ENCODE measurements around the gene TMEM243. TPM values are rescaled to one million over a fixed set of nuclear protein-coding genes. Genes with fewer than 3 reads are reported as not detected.

The TMEM243 gene
- total and polyA plus RNA-seq, 8 donors = 4.3 to 68.8 (median 31.8) TPM

DNA sequence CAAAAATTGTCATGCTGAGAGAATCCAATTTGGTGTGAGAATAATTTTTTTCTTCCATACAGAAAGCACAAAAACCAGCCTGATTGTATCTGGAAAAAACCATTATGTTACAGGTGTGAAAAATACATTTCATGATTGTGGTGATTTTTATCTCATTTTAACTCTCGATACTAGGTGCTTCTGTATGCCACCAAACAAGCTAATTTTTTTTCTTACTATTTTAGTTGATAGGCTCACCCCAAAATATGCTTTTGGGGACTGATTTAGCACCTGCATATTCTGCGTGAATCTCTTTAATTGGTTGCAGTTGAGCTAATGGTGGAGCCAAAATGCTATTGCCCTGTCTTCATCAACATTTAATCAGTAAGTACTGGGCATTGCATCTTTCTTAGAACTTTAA is 65.4 kb downstream of the TMEM243 start:
- Histone ChIP-seq H3K36me3 (no peaks in the 10 kb centered on the region), H3K27me3 (no peaks in the 10 kb centered on the region), H3K27ac (peak overlapping the region in 3 of 5 donors; percentile 96 to 100 (median 98)), H3K4me1 (peaks cover 26 to 62% (median 44%) of the 10 kb centered on the region in 4 donors), H3K9me3 (no peaks in the 10 kb centered on the region), H3K4me3 (peak overlapping the region; percentile 60 to 74 (median 65))
- peak in 1 of 2 donors; percentile 6 for DNase-seq
- WGBS, 5 donors = 28 to 38% (median 35%) methylated on average over 2 of the region's 2 CpGs
- TF ChIP-seq, protein P1, sequence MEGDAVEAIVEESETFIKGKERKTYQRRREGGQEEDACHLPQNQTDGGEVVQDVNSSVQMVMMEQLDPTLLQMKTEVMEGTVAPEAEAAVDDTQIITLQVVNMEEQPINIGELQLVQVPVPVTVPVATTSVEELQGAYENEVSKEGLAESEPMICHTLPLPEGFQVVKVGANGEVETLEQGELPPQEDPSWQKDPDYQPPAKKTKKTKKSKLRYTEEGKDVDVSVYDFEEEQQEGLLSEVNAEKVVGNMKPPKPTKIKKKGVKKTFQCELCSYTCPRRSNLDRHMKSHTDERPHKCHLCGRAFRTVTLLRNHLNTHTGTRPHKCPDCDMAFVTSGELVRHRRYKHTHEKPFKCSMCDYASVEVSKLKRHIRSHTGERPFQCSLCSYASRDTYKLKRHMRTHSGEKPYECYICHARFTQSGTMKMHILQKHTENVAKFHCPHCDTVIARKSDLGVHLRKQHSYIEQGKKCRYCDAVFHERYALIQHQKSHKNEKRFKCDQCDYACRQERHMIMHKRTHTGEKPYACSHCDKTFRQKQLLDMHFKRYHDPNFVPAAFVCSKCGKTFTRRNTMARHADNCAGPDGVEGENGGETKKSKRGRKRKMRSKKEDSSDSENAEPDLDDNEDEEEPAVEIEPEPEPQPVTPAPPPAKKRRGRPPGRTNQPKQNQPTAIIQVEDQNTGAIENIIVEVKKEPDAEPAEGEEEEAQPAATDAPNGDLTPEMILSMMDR (IDR thresholded peaks at IDR 0.05) = no peak
- TF ChIP-seq POLR2A (IDR thresholded peaks at IDR 0.05) (no peak), POLR2AphosphoS5 (IDR thresholded peaks at IDR 0.05) (no peak), EP300 (IDR thresholded peaks at IDR 0.05) (no peak)
- intact Hi-C loops (cut with DNase I; ENCODE audit: low total_unique reads) = no loop called here

GRCh38 chr7:87152897-87153641 is 66.5 kb downstream of the TMEM243 start:
- H3K36me3 ChIP-seq = no peaks in the 10 kb centered on the region
- TF ChIP-seq, protein P1 (IDR thresholded peaks at IDR 0.05) = no peak
- TF ChIP-seq POLR2AphosphoS5 (IDR thresholded peaks at IDR 0.05) (peak in 1 of 3 donors; percentile 4), POLR2A (IDR thresholded peaks at IDR 0.05) (peak in 1 of 4 donors; percentile 3), EP300 (IDR thresholded peaks at IDR 0.05) (no peak)
- intact Hi-C loops (cut with DNase I; ENCODE audit: low total_unique reads) = no loop called here
- H3K4me1 ChIP-seq = peaks cover 26 to 52% (median 40%) of the 10 kb centered on the region in 4 donors
- 0% methylated on average over 25 of the region's 25 CpGs for WGBS, 5 donors
- H3K9me3 ChIP-seq = no peaks in the 10 kb centered on the region
- no peaks in the 10 kb centered on the region for H3K27me3 ChIP-seq
- peak overlapping the region; percentile 60 to 74 (median 65) for H3K4me3 ChIP-seq
- peak; percentile 33 to 68 for DNase-seq
- H3K27ac ChIP-seq = peak overlapping the region; percentile 95 to 100 (median 97)

- 0% methylated on average over 13 to 71 of the region's 71 CpGs for WGBS, 5 donors
- intact Hi-C loops (cut with DNase I; ENCODE audit: low total_unique reads) = no loop called here
- TF ChIP-seq POLR2A (IDR thresholded peaks at IDR 0.05) = peak in 2 of 4 donors; percentile 44 to 58
- peak; percentile 68 to 91 (median 91) for TF ChIP-seq POLR2AphosphoS5 (IDR thresholded peaks at IDR 0.05)
- TF ChIP-seq, protein P1 (IDR thresholded peaks at IDR 0.05) = peak in 1 of 7 experiments; percentile 11
- TF ChIP-seq EP300 (IDR thresholded peaks at IDR 0.05) = no peak
These were observed 67.2 kb downstream of the TMEM243 start, which contains the start of gene DMTF1 for GRCh38 chr7:87152112-87152896. Gene DMTF1, plus strand, starts transcription at chr7:87152453. Its CDS starts 12,489 bp downstream, at chr7:87164942.

DNA sequence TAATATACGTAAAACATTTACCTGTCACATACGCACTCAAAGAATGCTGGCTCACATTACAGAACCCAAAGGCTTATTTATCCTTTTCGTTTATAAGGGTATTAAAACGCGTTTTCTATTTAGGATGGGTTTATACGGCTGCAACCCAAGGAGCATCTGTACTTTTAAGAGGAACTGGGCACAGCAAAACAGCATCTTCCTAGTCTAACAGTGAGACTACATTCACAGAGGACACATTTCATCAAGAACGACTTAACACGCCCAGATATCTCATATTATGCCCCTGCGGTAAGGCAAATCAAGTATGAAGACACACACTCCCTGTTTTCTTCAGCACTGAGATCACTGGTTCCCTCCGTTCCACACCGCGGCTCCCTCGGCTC is 67.8 kb downstream of the TMEM243 start:
- TF ChIP-seq, protein P1 (IDR thresholded peaks at IDR 0.05) = no peak
- TF ChIP-seq EP300 (IDR thresholded peaks at IDR 0.05) = no peak
- Histone ChIP-seq H3K4me3 (peak overlapping the region; percentile 60 to 74 (median 65)), H3K9me3 (no peaks in the 10 kb centered on the region), H3K4me1 (peaks cover 26 to 44% (median 35%) of the 10 kb centered on the region in 4 donors), H3K27me3 (no peaks in the 10 kb centered on the region), H3K27ac (peak overlapping the region; percentile 95 to 100 (median 97)), H3K36me3 (no peaks in the 10 kb centered on the region)
- DNase-seq = no peak
- WGBS, 5 donors = 3 to 10% (median 4%) methylated on average over 9 to 13 of the region's 13 CpGs
- intact Hi-C loops (cut with DNase I; ENCODE audit: low total_unique reads) = no loop called here

More at GRCh38 chr7:87152112-87152896, 67.2 kb downstream of the TMEM243 start, which contains the start of gene DMTF1:
- peak; percentile 94 to 99 for DNase-seq
- peak within 1 kb of the TSS; percentile 60 to 74 (median 65) for H3K4me3 ChIP-seq
- no peaks in the 10 kb centered on the region for H3K9me3 ChIP-seq
- no peaks in the 10 kb centered on the region for H3K27me3 ChIP-seq
- peaks cover 26 to 49% (median 39%) of the 10 kb centered on the region in 4 donors for H3K4me1 ChIP-seq
- peak within 1 kb of the TSS; percentile 95 to 100 (median 97) for H3K27ac ChIP-seq
- no peaks in the 10 kb centered on the region for H3K36me3 ChIP-seq

Measured in stomach (tissue), 9 donors.